ENCODE measurements around the gene ATXN1.
"Not testable (repeated sequence)": the region's sequence is repeated elsewhere in the genome, so short reads cannot be mapped to it uniquely, and the experiment has no call there.

Gene ATXN1

DNA sequence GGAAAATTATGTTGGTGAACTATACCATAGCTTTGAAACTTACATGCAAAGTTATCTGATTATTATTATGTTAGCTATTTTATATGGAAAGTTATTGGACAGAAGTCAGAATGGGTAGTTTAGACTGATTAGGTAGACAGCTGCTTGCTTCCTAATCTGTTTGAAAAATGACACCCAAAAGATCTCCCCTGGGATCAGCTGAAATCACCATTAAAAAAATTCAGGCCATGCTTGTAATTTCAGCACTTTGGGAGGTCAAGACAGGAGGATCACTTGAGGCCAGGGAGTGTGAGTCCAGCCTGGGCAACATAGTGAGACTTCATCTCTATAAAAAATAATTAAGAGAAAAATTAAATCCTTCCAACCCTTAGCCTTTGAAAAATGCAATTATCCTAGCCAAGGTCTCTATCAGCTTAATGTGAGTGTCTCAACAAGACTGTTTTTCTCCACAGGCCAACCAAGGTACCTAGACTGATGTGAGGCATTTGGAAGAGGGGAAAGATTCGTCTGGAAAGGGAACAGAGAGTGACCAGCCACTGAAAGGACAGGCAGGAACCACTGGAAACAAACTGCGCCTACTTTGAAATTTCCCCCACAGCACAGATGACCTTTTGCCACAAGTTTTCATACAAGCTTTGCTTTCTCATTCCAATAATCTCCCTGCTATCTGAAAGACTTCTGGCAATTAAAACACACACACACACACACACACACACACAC, 290.6 kb downstream of the ATXN1 start:
- DNase-seq, result peak in 1 of 2 donors; percentile 21

GRCh38 chr6:16468991-16469615, 292.2 kb downstream of the ATXN1 start:
- DNase-seq, result no peak

DNA sequence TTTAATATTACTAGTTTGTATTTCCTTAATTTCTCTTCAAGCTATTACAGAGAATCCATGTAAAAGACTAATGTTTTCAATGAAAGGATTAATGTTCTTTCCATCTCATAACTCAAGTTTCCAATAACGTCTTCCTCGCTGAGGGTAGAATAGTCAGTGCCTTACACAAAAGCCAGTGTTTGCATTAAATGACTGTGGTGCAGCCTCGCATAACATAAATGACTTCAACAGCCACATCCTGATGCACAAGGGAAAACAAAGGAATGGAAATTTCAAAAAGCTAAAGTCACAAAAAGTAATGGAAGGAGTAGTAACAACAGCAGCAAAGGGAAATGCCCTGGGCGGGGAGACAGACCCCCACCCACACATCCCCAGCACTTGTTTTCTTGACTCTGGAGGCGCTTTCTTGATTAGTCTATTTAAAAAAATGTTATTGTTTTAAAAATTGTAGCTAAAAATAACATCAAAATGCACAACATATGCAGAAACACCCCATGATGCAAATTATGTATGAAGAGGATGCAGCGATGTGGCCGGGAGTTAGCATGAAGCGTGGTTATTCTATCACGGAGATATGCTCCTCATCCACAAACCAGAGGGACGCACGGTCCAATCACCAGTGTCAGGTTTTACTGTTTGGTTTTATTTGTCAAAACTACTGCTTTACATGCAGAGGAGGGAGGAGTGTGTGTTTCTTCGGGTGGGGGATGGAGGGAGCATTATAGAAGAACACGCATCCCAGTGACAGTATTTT, 294.3 kb downstream of the ATXN1 start:
- no peak for DNase-seq

DNA sequence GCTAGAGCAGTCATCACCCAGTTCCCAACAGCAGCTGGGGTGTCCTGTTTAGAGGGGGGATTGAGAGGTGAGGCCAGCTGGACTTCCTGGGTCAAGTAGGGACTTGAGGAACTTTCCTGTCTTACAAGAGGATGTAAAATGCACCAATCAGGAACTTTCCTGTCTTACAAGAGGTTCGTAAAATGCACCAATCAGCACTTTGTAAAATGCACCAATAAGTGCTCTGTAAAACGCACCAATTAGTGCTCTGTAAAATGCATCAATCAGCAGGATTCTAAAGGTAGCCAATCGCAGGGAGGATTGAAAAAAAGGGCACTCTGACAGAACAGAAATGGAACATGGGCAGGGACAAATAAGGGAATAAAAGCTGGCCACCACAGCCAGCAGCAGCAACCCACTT, 297.2 kb downstream of the ATXN1 start:
- DNase-seq, result no peak

GRCh38 chr6:16463246-16463645, 298.0 kb downstream of the ATXN1 start:
- not testable (repeated sequence) for DNase-seq

DNA sequence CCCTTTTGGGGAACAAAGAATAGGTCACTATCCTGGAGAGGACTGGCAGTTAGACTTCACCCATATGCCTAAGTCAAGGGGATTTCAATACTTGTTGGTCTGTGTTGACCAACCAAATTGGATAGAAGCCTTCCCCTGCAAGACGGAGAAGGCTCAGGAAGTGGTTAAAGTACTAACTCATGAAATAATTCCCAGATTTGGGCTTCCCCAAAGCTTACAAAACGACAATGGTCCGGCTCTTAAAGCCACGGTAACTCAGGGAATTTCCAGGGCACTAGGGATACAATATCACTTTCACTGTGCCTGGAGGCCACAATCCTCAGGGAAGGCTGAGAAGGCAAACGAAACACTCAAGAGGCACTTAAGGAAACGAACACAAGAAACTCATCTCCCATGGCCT, 299.8 kb downstream of the ATXN1 start:
- no peak for DNase-seq

DNA sequence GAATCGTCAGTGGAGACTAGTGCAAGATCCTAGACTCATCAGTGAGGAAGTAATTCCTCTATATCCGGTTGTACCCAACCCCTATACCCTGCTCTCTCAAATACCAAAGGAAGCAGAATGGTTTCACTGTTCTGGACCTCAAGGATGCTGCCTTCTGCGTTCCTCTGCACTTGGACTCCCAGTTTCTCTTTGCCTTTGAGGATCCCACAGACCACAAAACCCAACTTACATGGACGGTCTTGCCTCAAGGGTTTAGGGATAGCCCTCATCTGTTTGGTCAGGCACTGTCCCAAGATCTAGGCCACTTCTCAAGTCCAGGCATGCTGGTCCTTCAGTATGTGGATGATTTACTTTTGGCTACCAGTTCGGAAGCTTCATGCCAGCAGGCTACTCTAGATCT, 301.8 kb downstream of the ATXN1 start:
- DNase-seq, result not testable (repeated sequence)

- no peak for DNase-seq
Observed at GRCh38 chr6:16452348-16452747, 308.9 kb downstream of the ATXN1 start.

GRCh38 chr6:16450821-16451220, 310.4 kb downstream of the ATXN1 start:
- no peak for DNase-seq

- DNase-seq, result no peak
Observed at GRCh38 chr6:16450285-16450684, 311.0 kb downstream of the ATXN1 start.

DNA sequence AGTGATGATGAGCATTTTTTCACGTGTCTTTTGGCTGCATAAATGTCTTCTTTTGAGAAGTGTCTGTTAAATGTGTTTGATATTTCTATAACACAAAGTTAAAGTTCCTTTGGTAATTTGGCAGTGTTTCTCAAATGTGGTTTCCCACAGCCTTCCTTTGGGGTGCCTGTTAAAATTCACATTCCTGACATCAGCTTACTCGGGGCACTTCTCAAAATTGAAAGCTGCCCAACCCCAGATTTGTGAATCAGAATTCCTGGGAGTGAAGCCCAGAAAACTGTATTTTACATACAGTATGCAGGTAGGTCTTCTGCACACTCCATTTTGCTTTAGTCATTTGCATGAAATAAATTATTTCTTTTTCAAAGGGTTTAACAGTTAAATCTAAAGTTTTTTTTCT, 315.0 kb downstream of the ATXN1 start:
- DNase-seq, result no peak

- DNase-seq, result no peak
Observed at GRCh38 chr6:16442031-16442430, 319.2 kb downstream of the ATXN1 start.

DNA sequence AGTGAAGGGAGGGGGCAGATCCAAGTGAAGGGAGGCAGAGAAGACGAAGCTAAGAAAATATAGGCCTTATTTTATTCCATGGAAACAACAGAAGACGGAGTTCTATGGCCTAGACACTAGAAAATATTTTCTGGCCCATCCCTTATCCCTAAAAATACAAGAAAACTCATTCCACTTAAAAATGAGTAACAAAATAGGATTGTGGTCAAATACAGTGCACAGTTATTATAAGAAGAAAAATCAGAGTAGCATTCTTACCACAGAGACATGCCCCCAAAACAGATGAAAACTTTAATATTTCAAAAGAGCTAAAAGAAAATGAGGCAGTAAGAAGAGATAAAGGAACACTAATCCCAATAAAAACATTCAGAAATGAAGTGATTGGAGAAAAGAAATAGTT, 320.0 kb downstream of the ATXN1 start:
- no peak for DNase-seq

GRCh38 chr6:16440636-16441212, 320.5 kb downstream of the ATXN1 start:
- DNase-seq, result no peak

- no peak for DNase-seq
Observed at GRCh38 chr6:16438718-16439591, 322.3 kb downstream of the ATXN1 start.

DNA sequence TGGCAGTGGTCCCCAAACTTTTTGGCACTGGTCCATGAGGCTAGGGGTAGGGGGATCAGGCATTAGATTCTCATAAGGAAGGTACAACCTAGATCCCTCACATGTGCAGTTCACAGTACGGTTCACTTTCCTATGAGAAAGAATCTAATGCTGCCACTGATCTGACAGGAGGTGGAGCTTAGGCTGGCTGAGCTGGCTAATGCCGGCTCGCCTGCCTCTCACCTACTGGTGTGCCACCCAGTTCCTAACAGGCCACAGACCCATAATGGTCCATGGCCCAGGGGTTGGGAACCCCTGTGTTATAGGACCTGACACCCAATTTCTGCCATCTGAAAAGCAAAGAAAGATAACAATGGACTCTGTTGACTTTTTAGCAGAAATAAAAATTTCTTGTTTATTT, 323.3 kb downstream of the ATXN1 start:
- DNase-seq, result peak; percentile 30 to 43

DNA sequence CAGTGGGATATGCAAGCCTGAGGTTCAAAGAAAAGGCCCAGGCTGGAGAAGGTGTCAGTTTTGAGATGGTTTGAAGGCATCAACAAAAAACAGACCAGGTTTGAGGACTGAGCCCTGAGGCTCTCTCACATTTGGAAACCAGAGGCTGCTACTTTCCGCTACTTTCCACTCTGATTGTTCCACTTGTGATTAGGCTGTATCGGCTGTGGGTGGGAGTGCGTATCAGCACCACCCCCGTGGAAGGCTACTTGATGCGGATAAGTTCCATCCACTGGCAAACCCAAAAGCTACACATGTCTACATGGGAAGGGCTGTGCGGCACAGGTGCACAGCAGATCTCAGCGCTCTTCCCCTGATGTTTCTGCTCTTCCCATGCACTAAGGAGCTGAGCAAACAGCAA, 324.2 kb downstream of the ATXN1 start:
- peak; percentile 24 to 51 for DNase-seq

- DNase-seq, result peak in 1 of 2 donors; percentile 52
Observed at GRCh38 chr6:16436550-16436949, 324.7 kb downstream of the ATXN1 start.

DNA sequence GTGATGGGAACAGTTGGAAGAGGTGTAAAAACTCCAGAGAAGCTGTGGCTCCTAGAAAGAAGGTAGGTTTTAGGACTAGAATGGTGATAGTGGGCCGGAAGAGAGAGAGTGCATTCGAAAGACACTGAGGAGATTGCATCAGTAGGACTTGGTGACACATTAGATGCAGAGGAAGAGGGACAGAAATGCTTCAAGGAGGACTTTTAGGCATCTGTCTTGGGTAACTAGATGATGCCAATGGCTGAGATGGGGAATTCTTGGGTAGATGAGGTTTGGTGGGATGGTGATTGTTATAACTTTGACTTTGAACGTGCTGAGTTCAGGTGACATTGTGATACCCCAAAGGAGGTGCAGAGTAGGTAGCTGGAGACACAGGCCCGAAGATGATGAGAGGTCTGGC, 326.4 kb downstream of the ATXN1 start:
- DNase-seq, result no peak

GRCh38 chr6:16433338-16433890, 327.8 kb downstream of the ATXN1 start:
- no peak for DNase-seq

DNA sequence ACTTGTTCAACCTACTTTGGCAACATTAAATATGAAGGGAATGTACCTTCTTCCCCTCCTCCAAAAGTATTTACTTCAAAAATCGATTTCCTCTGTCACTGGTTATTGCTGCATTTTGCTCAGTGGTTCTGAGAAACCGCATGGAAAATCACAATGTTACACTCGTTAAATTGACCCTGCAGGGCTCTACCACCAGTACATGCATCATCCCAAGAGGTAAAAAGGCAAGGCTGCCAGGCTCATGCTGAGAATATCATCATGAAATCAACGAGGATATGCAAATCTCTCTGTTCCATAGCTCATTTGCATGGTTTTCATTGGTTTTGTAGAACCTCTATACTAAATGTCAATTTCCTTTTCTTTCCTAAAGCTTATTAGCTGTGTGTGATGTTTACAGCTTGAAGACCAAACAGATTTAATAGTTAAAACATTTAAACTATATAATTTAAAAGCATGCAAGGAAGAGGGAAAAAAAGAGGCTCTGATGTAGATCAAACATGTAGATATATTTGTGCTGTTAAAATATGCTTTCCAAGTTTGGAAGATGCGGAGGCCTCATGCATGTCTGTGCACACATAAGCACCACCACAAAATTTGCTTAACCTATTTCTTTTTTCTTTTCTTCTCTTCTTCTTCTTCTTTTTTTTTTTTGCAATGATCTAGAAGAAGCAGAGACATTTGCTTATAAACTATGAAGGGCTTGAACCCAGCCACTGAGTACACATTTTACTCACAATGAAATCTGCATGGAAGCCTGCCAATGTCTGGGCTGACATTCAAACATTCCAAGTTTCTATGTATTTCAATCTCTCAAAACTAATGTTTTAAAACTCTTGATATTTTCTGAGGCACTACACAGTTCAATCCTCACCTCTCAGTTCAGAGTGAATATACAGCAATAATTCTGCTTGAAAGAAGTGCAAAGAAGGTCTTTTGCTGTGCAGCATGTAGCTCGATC, 328.9 kb downstream of the ATXN1 start:
- DNase-seq, result no peak
